NCI-H345 (cell line): Measurements from ENCODE around the gene BROX.

Experiments
- DNase-seq: peaks from one replicate; lab custom pipeline; 2025; lab: John Stamatoyannopoulos, UW

BROX gene

DNA sequence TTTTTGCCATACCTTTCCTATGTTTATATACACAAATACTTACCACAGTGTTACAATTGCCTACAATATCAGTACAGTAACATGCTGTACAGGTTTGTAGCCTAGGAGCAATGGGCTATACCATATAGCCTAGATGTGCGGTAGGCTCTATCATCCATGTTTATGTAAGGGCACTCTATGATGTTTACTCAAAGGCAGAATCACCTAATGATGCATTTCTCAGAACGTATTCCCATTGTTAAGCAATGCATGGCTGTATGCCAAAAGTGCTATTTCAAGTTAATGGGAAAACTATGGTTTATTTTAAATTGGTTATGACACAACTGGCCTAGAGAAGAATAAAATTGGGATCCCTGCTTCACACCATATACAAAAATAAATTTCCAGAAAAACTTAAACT, 65.6 kb downstream of the BROX start:
- peak; percentile 90 for DNase-seq

DNA sequence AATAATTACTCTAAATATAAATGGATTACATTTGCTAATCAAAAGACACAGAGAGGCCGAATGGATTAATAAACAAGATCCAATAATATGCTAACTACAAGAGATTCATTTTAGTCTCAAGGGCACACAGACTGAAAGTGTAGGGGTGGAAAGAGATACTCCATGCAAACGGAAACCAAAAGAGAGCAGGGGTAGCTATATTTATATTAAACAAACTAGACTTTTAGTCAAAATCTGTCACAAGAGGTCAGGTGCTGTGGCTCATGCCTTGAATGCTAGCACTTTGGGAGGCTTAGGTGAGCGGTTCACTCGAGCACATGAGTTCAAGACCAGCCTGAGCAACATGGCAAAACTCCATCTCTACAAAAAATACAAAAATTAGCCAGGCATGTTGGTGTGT, 68.9 kb downstream of the BROX start:
- no peak for DNase-seq

DNA sequence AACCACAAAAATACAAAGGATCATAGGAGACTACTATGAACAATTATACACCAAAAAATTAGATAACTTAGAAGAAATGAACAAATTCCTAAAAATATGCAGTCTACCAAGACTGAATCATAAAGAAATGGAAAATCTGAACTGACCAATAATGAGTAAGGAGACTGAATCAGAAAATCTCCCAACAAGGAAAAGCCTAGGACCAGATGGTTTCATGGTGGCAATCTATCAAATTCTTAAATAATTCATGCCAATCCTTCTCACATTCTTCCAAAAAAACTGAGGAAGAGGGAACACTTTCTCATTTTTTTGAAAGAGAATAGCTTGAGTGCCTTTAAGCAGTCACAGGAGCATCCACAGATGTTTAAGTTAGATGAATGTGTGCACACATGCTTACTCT, 70.7 kb downstream of the BROX start:
- DNase-seq, result no peak

DNA sequence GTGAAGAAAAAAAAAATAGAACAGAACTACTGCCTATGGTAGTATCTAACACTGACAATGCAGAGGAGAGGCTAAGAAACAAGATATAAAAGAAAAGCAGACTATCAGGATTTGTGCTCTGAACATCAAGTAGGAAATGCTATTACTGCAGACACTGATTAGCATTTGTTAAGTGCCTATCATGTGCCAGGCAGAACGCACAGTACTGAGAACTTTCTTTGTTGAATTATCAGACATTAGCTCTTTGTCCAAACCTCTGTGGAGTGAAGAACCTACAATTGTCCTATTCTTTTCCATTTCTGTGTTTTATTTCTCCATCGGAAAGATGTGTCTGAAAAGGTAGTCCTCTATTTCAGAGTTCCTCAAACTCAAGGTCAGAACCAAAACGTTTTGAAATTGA, 72.0 kb downstream of the BROX start:
- DNase-seq, result peak; percentile 9
